ENCODE data around the gene RRP8. TPM values are rescaled to one million over a fixed set of nuclear protein-coding genes. Genes with fewer than 3 reads are reported as not detected.

Gene RRP8
- total RNA-seq, 1 experiment from 2014 or later = 15.1 TPM

DNA sequence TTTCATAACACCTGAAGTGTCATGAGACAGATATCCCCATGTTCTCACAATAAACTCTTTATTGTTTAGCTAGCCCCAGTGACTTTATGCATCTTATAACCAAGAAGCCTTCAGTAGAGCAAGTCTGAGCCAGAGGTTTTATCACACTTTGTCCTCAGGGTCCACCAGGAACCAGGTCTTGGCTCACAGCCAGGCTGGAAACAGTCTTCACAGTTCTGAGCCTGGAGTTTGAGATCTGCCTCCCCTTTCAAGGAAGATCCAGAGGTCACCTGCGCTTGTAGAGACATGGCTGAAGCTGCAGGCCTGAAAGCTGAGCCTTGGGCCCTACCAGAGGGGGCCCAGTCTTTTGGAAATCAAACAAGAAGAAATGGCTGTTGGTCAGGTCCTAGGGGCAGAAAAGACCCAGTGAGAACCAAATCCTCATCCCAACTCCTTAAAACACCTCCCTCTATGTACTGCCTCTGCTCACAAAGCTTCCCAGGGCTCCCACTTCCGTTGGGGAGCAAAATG, 3.5 kb downstream of the RRP8 start:
- H3K9ac ChIP-seq (ENCODE audit: low read length) = no peak overlapping the region
- ChIA-PET CTCF (no interaction called here), POLR2A (ENCODE audit: unreplicated experiment) (no interaction called here)
- peaks cover 55% of the 10 kb centered on the region for H3K79me2 ChIP-seq (ENCODE audit: low read length)
- H3K4me1 ChIP-seq (ENCODE audit: insufficient read depth, low read length) = peaks cover 13% of the 10 kb centered on the region
- DNase-seq (no peak), ATAC-seq (no peak)
- H3K4me2 ChIP-seq (ENCODE audit: low read length) = no peak overlapping the region
- no peak overlapping the region for H2AFZ ChIP-seq (ENCODE audit: low read length)
- no peaks in the 10 kb centered on the region for H3K27me3 ChIP-seq (ENCODE audit: low read length)
- H3K9me3 ChIP-seq (ENCODE audit: low read length) = no peaks in the 10 kb centered on the region
- H3K9me2 ChIP-seq (replicated peaks; ENCODE audit: low read length) = no peaks in the 10 kb centered on the region
- H3K27ac ChIP-seq (ENCODE audit: low read length) = no peak overlapping the region
- intact Hi-C loops (cut with micrococcal nuclease) = loop anchor here (5.0 to 10.0 kb wide), 3 partner anchors 68 to 225 kb away; partner anchors contain the start of genes ARFIP2 and TIMM10B
- no TSS peak for BruUV-seq (replicated peaks)
- H3F3A ChIP-seq (ENCODE audit: low read length, unreplicated experiment) = no peaks in the 10 kb centered on the region
- no peaks in the 10 kb centered on the region for H4K20me1 ChIP-seq (ENCODE audit: low read length)
- TF ChIP-seq EZH2phosphoT487 (IDR thresholded peaks at IDR 0.05; ENCODE audit: borderline replicate concordance, low read length) (no peak), EZH2 (IDR thresholded peaks at IDR 0.05; ENCODE audit: low read length, unreplicated experiment) (no peak)
- TF ChIP-seq, protein P1, sequence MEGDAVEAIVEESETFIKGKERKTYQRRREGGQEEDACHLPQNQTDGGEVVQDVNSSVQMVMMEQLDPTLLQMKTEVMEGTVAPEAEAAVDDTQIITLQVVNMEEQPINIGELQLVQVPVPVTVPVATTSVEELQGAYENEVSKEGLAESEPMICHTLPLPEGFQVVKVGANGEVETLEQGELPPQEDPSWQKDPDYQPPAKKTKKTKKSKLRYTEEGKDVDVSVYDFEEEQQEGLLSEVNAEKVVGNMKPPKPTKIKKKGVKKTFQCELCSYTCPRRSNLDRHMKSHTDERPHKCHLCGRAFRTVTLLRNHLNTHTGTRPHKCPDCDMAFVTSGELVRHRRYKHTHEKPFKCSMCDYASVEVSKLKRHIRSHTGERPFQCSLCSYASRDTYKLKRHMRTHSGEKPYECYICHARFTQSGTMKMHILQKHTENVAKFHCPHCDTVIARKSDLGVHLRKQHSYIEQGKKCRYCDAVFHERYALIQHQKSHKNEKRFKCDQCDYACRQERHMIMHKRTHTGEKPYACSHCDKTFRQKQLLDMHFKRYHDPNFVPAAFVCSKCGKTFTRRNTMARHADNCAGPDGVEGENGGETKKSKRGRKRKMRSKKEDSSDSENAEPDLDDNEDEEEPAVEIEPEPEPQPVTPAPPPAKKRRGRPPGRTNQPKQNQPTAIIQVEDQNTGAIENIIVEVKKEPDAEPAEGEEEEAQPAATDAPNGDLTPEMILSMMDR (conservative IDR thresholded peaks at IDR 0.05; ENCODE audit: low read depth, low read length) = no peak
- H3K4me3 ChIP-seq (ENCODE audit: low read length) = no peak overlapping the region
- H3K36me3 ChIP-seq (ENCODE audit: low read depth, low read length) = peaks cover 35% of the 10 kb centered on the region; the same call in 1 of the 2 replicates

DNA sequence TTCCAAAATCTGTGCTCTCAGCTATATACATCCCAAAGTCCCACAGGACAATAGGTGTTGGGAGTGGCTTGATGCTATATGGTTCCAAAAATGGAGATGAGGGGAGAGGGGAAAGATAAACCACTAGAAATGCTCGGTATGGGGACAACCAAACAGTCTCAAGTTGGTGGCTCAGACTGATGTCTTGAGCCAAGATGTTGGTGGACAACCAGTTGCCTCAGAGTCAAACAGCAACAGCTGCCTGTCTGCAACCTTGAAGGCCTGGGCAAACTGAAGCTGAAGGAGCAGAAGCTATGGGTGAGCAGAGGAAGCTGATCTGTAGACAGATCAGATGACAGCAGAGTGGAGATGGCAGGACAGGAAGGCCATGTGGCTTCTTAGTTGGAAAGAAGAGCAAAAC, 4.0 kb downstream of the RRP8 start:
- Histone ChIP-seq H2AFZ (ENCODE audit: low read length) (no peak overlapping the region), H3K9me3 (ENCODE audit: low read length) (no peaks in the 10 kb centered on the region), H3K4me2 (ENCODE audit: low read length) (no peak overlapping the region), H3F3A (ENCODE audit: low read length, unreplicated experiment) (no peaks in the 10 kb centered on the region), H3K79me2 (ENCODE audit: low read length) (peaks cover 50% of the 10 kb centered on the region), H3K9ac (ENCODE audit: low read length) (no peak overlapping the region), H3K4me1 (ENCODE audit: insufficient read depth, low read length) (peaks cover 8% of the 10 kb centered on the region; the same call in 1 of the 2 replicates), H3K27me3 (ENCODE audit: low read length) (no peaks in the 10 kb centered on the region), H3K9me2 (replicated peaks; ENCODE audit: low read length) (no peaks in the 10 kb centered on the region), H3K27ac (ENCODE audit: low read length) (no peak overlapping the region), H4K20me1 (ENCODE audit: low read length) (no peaks in the 10 kb centered on the region), H3K36me3 (ENCODE audit: low read depth, low read length) (peaks cover 35% of the 10 kb centered on the region; the same call in 1 of the 2 replicates), H3K4me3 (ENCODE audit: low read length) (no peak overlapping the region)
- POLR2A ChIA-PET (ENCODE audit: unreplicated experiment) = no interaction called here
- CTCF ChIA-PET = no interaction called here
- intact Hi-C loops (cut with micrococcal nuclease) = no loop called here
- BruUV-seq (replicated peaks) = no TSS peak
- TF ChIP-seq EZH2 (IDR thresholded peaks at IDR 0.05; ENCODE audit: low read length, unreplicated experiment) (no peak), EZH2phosphoT487 (IDR thresholded peaks at IDR 0.05; ENCODE audit: borderline replicate concordance, low read length) (no peak)
- TF ChIP-seq, protein P1 (conservative IDR thresholded peaks at IDR 0.05; ENCODE audit: low read depth, low read length) = no peak
- no peak for DNase-seq
- ATAC-seq = no peak

DNA sequence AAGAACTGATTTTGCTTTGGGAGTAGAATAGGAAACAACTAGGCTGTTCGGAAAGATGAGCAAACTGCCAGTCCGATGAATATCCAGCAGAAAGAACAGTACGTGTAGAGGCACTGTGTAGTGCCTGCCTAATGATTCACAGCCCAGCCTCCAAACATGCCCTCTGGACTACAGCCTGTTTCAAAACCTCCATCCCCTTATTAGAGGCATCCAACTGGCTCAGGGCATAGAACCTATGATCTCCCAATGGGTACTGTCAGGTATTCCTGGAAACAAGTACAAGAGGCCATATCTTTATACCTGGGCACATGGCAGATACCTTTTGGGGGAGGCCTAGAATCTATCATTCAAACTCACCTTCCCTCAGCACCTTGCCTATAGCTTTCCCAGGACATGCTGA, 4.9 kb downstream of the RRP8 start:
- Histone ChIP-seq H3K36me3 (ENCODE audit: low read depth, low read length) (peaks cover 39% of the 10 kb centered on the region; the same call in 1 of the 2 replicates), H3K27me3 (ENCODE audit: low read length) (no peaks in the 10 kb centered on the region), H2AFZ (ENCODE audit: low read length) (no peak overlapping the region), H3K9me3 (ENCODE audit: low read length) (no peaks in the 10 kb centered on the region), H3K9ac (ENCODE audit: low read length) (no peak overlapping the region), H3K4me1 (ENCODE audit: insufficient read depth, low read length) (peaks cover 8% of the 10 kb centered on the region; the same call in 1 of the 2 replicates), H3F3A (ENCODE audit: low read length, unreplicated experiment) (no peaks in the 10 kb centered on the region), H3K4me3 (ENCODE audit: low read length) (no peak overlapping the region), H4K20me1 (ENCODE audit: low read length) (no peaks in the 10 kb centered on the region), H3K9me2 (replicated peaks; ENCODE audit: low read length) (no peaks in the 10 kb centered on the region), H3K4me2 (ENCODE audit: low read length) (no peak overlapping the region), H3K79me2 (ENCODE audit: low read length) (peaks cover 42% of the 10 kb centered on the region), H3K27ac (ENCODE audit: low read length) (no peak overlapping the region)
- POLR2A ChIA-PET (ENCODE audit: unreplicated experiment) = no interaction called here
- ATAC-seq (no peak), DNase-seq (no peak)
- intact Hi-C loops (cut with micrococcal nuclease) = no loop called here
- TF ChIP-seq EZH2phosphoT487 (IDR thresholded peaks at IDR 0.05; ENCODE audit: borderline replicate concordance, low read length) (no peak), EZH2 (IDR thresholded peaks at IDR 0.05; ENCODE audit: low read length, unreplicated experiment) (no peak)
- TF ChIP-seq, protein P1 (conservative IDR thresholded peaks at IDR 0.05; ENCODE audit: low read depth, low read length) = no peak
- CTCF ChIA-PET = no interaction called here
- no TSS peak for BruUV-seq (replicated peaks)
